Cardiac muscle cell (in vitro differentiated cells and primary cell): ENCODE data around the gene IRAK4. TPM values are rescaled to one million over a fixed set of nuclear protein-coding genes. Genes with fewer than 3 reads are reported as not detected.

Experiments used
- DNase-seq, 2 donors: peaks; one replicate each; pipeline versions ENCODE4 v3.0.0 to v3.0.0-alpha.2; 2010 to 2017; ENCODE audit warnings: low read depth in 1 of 2, low spot score in 1 of 2
- H3K27ac ChIP-seq: fragments of 200-600 bp; sonication (generic); 2 replicates; pipeline ENCODE4 v1.5.1; 2016
- H3K27me3 ChIP-seq: fragments of 200-600 bp; sonication (generic); 2 replicates; pipeline ENCODE4 v1.6.0; 2016; ENCODE audit warnings: control low read depth
- H3K36me3 ChIP-seq: fragments of 200-600 bp; sonication (generic); 2 replicates; pipeline ENCODE4 v1.5.1; 2016; ENCODE audit warnings: control low read depth
- H3K4me1 ChIP-seq: fragments of 200-600 bp; sonication (generic); 2 replicates; pipeline ENCODE4 v1.8.1; 2017; ENCODE audit warnings: low read depth, mild to moderate bottlenecking, mixed run types
- H3K4me3 ChIP-seq: fragments of 200-600 bp; sonication (generic); 2 replicates; pipeline ENCODE4 v1.5.1; 2016; ENCODE audit warnings: mild to moderate bottlenecking
- H3K9me3 ChIP-seq: fragments of 200-600 bp; sonication (generic); 2 replicates; pipeline ENCODE4 v1.5.1; 2017; ENCODE audit warnings: low read depth, mild to moderate bottlenecking, control low read depth
- polyA plus RNA-seq: library from polyadenylated mRNA; unstranded; fragments of >200 nt; fragmentation: Nextera tagmentation; extraction: Ambion mirVana; gene quantifications from 2 replicates; pipeline ENCODE4 v1.2.1, GENCODE V29; 2016
- total RNA-seq: library from RNA; depleted of rRNA; stranded (reverse); fragments of >200 nt; gene quantifications from 2 replicates; pipeline ENCODE4 v1.2.3, GENCODE V29; 2016
- TF ChIP-seq, protein P1 (sequence below): IDR thresholded peaks from 2 replicates; pipeline ENCODE4 v1.5.1; 2012; ENCODE audit warnings: low read depth, mild to moderate bottlenecking, low read length

The IRAK4 gene
- total and polyA plus RNA-seq, 2 experiments from 2014 or later: not detected

GRCh38 chr12:43835656-43836474 is 77.1 kb downstream of the IRAK4 start, which contains the start of gene TMEM117:
TSS of gene TMEM117 (plus strand) at chr12:43836081.
- Histone ChIP-seq H3K36me3 (no peaks in the 10 kb centered on the region), H3K4me1 (no peaks in the 10 kb centered on the region), H3K9me3 (no peaks in the 10 kb centered on the region), H3K4me3 (peak within 1 kb of the TSS; percentile 72), H3K27me3 (peaks cover 27% of the 10 kb centered on the region), H3K27ac (peak within 1 kb of the TSS; percentile 94)
- peak; percentile 68 to 79 for DNase-seq
- TF ChIP-seq, protein P1, sequence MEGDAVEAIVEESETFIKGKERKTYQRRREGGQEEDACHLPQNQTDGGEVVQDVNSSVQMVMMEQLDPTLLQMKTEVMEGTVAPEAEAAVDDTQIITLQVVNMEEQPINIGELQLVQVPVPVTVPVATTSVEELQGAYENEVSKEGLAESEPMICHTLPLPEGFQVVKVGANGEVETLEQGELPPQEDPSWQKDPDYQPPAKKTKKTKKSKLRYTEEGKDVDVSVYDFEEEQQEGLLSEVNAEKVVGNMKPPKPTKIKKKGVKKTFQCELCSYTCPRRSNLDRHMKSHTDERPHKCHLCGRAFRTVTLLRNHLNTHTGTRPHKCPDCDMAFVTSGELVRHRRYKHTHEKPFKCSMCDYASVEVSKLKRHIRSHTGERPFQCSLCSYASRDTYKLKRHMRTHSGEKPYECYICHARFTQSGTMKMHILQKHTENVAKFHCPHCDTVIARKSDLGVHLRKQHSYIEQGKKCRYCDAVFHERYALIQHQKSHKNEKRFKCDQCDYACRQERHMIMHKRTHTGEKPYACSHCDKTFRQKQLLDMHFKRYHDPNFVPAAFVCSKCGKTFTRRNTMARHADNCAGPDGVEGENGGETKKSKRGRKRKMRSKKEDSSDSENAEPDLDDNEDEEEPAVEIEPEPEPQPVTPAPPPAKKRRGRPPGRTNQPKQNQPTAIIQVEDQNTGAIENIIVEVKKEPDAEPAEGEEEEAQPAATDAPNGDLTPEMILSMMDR: no peak

GRCh38 chr12:43836475-43836989 is 77.8 kb downstream of the IRAK4 start:
- H3K36me3 ChIP-seq: no peaks in the 10 kb centered on the region
- H3K4me1 ChIP-seq: no peaks in the 10 kb centered on the region
- H3K9me3 ChIP-seq: no peaks in the 10 kb centered on the region
- TF ChIP-seq, protein P1: no peak
- H3K27me3 ChIP-seq: peaks cover 27% of the 10 kb centered on the region
- DNase-seq: peak in 1 of 2 donors; percentile 51
- peak overlapping the region; percentile 72 for H3K4me3 ChIP-seq
- H3K27ac ChIP-seq: peak overlapping the region; percentile 94

Other genes starting within 250 kb of the IRAK4 start
- gene ADAMTS20, start 206.7 kb upstream of the IRAK4 start, total RNA-seq: 0.33 and 0.60 TPM in 2 replicates
- gene ADAMTS20, start 206.7 kb upstream of the IRAK4 start, polyA plus RNA-seq: 0.12 and 0.13 TPM in 2 replicates
- gene PUS7L, start 161 bp upstream of the IRAK4 start, total RNA-seq: 0.11 TPM in 1 of 2 replicates, not detected in the other
- 1.1 TPM in 1 of 2 replicates, not detected in the other for gene PUS7L, start 161 bp upstream of the IRAK4 start, polyA plus RNA-seq
- 31.2 and 31.6 TPM in 2 replicates for gene TWF1, start 47.4 kb downstream of the IRAK4 start, total RNA-seq
- gene TWF1, start 47.4 kb downstream of the IRAK4 start, polyA plus RNA-seq: 28.7 and 31.6 TPM in 2 replicates
- gene TMEM117, start 77.1 kb downstream of the IRAK4 start, total RNA-seq: 12.7 and 21.0 TPM in 2 replicates
- gene TMEM117, start 77.1 kb downstream of the IRAK4 start, polyA plus RNA-seq: 12.1 and 18.0 TPM in 2 replicates